Common myeloid progenitor, CD34-positive (primary cell): ENCODE data around the gene ADAMTS15. TPM values are rescaled to one million over a fixed set of nuclear protein-coding genes. Genes with fewer than 3 reads are reported as not detected.

Experiments
- CTCF ChIA-PET: fragments of 350-600 bp; sonication (Branson Sonifier 250); formaldehyde crosslinking; loops from one replicate; lab custom pipeline; 2021; ENCODE audit warnings: antibody characterized with exemption; lab: Charles Lee
- POLR2A ChIA-PET: fragments of 350-600 bp; sonication (Branson Sonifier 250); formaldehyde crosslinking; loops from one replicate; lab custom pipeline; 2021; ENCODE audit warnings: antibody characterized with exemption; lab: Charles Lee
- DNase-seq, 3 donors: peaks; one replicate each; pipeline versions ENCODE4 v3.0.0 to v3.0.0-alpha.2; 2013
- H3K27ac ChIP-seq, 2 experiments: 1 replicate in 1 of 2; 2 replicates in 1 of 2; pipeline ENCODE4 v1.7.0; 2013; ENCODE audit warnings: inconsistent platforms in 2 of 2, low read length in 2 of 2, mild to moderate bottlenecking in 2 of 2, low read depth in 1 of 2, moderate library complexity in 1 of 2; ENCODE audit not compliant: severe bottlenecking in 2 of 2, insufficient read depth in 1 of 2, poor library complexity in 1 of 2
- H3K27me3 ChIP-seq, 5 experiments: replicated peaks in 2 of 5; 1 replicate in 3 of 5; 2 replicates in 2 of 5; pipeline versions ENCODE4 v1.6.1 to v1.7.0; 2013; ENCODE audit warnings: low read length in 4 of 5, mild to moderate bottlenecking in 2 of 5, moderate library complexity in 2 of 5, inconsistent platforms in 1 of 5; ENCODE audit not compliant: insufficient read depth in 5 of 5, control insufficient read depth in 4 of 5
- H3K36me3 ChIP-seq, 4 experiments: 1 replicate in 2 of 4; 2 replicates in 2 of 4; pipeline versions ENCODE4 v1.6.1 to v1.7.0; 2013; ENCODE audit warnings: low read length in 3 of 4, control low read depth in 1 of 4, mild to moderate bottlenecking in 1 of 4; ENCODE audit not compliant: control insufficient read depth in 4 of 4, insufficient read depth in 4 of 4
- H3K4me1 ChIP-seq, 4 experiments: 1 replicate in 3 of 4; 2 replicates in 1 of 4; pipeline versions ENCODE4 v1.6.1 to v1.7.1; 2013; ENCODE audit warnings: low read length in 3 of 4, mild to moderate bottlenecking in 3 of 4, control low read depth in 1 of 4, inconsistent platforms in 1 of 4, moderate library complexity in 1 of 4; ENCODE audit not compliant: control insufficient read depth in 4 of 4, insufficient read depth in 4 of 4; ENCODE audit errors: control extremely low read depth in 1 of 4
- H3K4me3 ChIP-seq, 7 experiments: 1 replicate in 4 of 7; 2 replicates in 3 of 7; pipeline versions ENCODE4 v1.5.1 to v1.7.0; 2013; ENCODE audit warnings: mild to moderate bottlenecking in 7 of 7, low read length in 6 of 7, moderate library complexity in 6 of 7, inconsistent platforms in 2 of 7, low read depth in 2 of 7, control low read depth in 1 of 7; ENCODE audit not compliant: insufficient read depth in 4 of 7, control insufficient read depth in 1 of 7; ENCODE audit errors: extremely low read depth in 1 of 7
- H3K9me3 ChIP-seq, 5 experiments: 1 replicate in 4 of 5; 2 replicates in 1 of 5; pipeline versions ENCODE4 v1.6.1 to v1.7.1; 2013; ENCODE audit warnings: low read length in 4 of 5, mild to moderate bottlenecking in 2 of 5, inconsistent platforms in 1 of 5, low read depth in 1 of 5, moderate library complexity in 1 of 5; ENCODE audit not compliant: control insufficient read depth in 4 of 5, insufficient read depth in 2 of 5; ENCODE audit errors: control extremely low read depth in 1 of 5
- WGBS: methylation state at CpG from one replicate; pipeline ENCODE4 v1.1.5; 2013; ENCODE audit not compliant: insufficient coverage; 5-methylcytosine and 5-hydroxymethylcytosine counted together
- polyA plus RNA-seq: library from polyadenylated mRNA; unstranded; fragments of 120-200 nt; gene quantifications from one replicate; pipeline ENCODE4 v1.2.1, GENCODE V29; 2013

ADAMTS15 gene, protein sequence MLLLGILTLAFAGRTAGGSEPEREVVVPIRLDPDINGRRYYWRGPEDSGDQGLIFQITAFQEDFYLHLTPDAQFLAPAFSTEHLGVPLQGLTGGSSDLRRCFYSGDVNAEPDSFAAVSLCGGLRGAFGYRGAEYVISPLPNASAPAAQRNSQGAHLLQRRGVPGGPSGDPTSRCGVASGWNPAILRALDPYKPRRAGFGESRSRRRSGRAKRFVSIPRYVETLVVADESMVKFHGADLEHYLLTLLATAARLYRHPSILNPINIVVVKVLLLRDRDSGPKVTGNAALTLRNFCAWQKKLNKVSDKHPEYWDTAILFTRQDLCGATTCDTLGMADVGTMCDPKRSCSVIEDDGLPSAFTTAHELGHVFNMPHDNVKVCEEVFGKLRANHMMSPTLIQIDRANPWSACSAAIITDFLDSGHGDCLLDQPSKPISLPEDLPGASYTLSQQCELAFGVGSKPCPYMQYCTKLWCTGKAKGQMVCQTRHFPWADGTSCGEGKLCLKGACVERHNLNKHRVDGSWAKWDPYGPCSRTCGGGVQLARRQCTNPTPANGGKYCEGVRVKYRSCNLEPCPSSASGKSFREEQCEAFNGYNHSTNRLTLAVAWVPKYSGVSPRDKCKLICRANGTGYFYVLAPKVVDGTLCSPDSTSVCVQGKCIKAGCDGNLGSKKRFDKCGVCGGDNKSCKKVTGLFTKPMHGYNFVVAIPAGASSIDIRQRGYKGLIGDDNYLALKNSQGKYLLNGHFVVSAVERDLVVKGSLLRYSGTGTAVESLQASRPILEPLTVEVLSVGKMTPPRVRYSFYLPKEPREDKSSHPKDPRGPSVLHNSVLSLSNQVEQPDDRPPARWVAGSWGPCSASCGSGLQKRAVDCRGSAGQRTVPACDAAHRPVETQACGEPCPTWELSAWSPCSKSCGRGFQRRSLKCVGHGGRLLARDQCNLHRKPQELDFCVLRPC
- polyA plus RNA-seq: 0.01 TPM

DNA sequence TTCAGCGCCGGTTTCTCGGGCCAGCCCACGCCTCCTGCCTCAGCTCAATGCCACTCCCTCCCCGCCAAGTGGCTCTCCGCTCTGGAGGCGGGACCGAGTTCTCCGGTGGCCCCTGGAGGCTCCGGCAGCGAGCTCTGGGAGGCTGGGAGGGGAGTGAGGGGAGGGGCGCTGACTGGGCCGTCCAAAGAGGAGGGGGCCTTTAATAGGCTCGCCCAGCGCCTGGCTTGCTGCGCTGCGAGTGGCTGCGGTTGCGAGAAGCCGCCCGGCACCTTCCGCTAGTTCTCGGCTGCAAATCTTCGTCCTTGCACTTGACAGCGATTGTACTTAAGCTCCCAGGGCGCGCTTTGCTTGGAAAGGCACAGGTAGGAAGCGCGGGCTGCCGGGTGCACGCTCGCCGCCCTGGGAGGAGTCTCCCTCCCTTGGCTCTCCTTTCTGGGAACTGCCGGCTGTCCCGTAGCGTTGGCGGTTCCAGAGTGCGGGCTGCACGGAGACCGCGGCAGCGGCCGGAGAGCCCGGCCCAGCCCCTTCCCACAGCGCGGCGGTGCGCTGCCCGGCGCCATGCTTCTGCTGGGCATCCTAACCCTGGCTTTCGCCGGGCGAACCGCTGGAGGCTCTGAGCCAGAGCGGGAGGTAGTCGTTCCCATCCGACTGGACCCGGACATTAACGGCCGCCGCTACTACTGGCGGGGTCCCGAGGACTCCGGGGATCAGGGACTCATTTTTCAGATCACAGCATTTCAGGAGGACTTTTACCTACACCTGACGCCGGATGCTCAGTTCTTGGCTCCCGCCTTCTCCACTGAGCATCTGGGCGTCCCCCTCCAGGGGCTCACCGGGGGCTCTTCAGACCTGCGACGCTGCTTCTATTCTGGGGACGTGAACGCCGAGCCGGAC lies at the start of gene ADAMTS15:
ADAMTS15 (plus strand) TSS at position 230 of the 894 bp plus-strand sequence; CDS start at position 559, 329 bp downstream.
- no peaks in the 10 kb centered on the region for H3K36me3 ChIP-seq
- WGBS: under 1% methylated on average over 63 of the region's 75 CpGs
- POLR2A ChIA-PET: no interaction called here
- H3K4me3 ChIP-seq: peak within 1 kb of the TSS; percentile 30 to 73 (median 44)
- peaks cover 0 to 76% (median 32%) of the 10 kb centered on the region in 5 experiments for H3K27me3 ChIP-seq
- no peaks in the 10 kb centered on the region for H3K9me3 ChIP-seq
- H3K4me1 ChIP-seq: peaks cover 2 to 21% (median 18%) of the 10 kb centered on the region in 4 experiments
- no peak within 1 kb of the TSS for H3K27ac ChIP-seq
- peak; percentile 44 to 74 (median 67) for DNase-seq
- CTCF ChIA-PET: interaction anchor here (0.8 to 1.3 kb wide), 4 partner anchors 11 to 412 kb away, joined by 3 to 5 read pairs (median 4); no protein-coding TSS in a partner anchor

DNA sequence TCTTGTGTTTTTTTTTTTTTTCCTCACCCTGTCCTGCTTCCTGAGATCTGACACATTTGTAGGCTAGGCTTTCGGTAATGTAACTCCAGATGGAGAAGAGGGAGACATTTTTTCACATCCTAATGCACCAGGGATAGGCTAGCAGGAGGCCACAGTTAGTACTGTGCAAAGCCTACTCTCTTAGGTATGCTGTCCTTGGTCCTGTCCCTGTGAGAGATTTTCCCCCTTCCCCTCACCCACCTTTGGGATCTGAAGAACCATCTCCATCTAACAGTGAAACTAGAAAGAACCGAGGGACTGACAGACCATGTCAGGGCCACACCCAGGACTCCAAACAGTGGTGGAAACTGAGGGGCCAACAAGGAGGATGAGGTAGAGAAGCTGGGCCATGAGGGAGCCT lies 49.2 kb upstream of the ADAMTS15 start:
- ChIA-PET POLR2A (no interaction called here), CTCF (interaction anchor here (1.4 kb wide), 1 partner anchor 9 kb away, joined by 3 read pairs; no protein-coding TSS in a partner anchor)
- Histone ChIP-seq H3K27ac (no peak overlapping the region), H3K27me3 (peaks cover 0 to 4% (median 0%) of the 10 kb centered on the region in 5 experiments), H3K9me3 (no peaks in the 10 kb centered on the region), H3K4me3 (no peak overlapping the region), H3K36me3 (no peaks in the 10 kb centered on the region), H3K4me1 (peaks cover 0 to 32% (median 25%) of the 10 kb centered on the region in 4 experiments)
- no CpG with 5 or more reads among the region's 2 CpGs for WGBS
- DNase-seq: no peak

DNA sequence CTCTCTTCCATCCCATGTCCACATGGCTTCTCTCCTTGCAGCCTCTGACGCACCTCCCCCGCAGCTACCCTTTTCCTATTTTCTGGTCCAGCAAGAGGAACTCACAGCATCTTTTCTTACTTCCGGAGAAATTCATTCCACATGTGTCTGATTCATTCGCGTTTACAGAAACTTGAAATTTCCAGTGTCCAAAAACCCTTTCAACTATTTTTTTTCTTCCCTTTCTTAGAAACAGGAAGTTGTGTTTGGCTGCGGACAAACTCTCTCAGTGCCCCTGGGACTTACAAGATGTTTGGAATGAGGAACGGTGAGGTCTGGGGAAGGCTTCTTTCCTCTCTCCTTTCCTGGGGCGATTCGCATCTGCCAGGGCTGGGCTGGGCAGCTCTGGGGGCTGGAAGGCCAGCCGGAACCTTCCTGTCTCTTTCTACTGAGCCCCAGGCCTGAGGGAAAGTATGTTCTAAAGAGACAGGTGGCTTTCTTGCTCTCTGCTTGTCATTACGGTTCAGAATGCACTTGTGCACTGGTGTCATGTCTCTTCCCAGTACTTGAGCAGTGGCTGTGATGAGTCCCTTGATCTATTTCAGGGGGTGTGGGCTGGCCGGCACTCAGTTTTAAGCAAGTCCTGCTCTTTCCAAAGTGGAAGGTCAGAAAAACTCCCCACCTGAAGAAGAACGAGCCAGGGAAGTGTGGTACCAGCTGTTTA lies 47.5 kb upstream of the ADAMTS15 start:
- Histone ChIP-seq H3K9me3 (no peaks in the 10 kb centered on the region), H3K36me3 (no peaks in the 10 kb centered on the region), H3K4me1 (peaks cover 0 to 32% (median 25%) of the 10 kb centered on the region in 4 experiments), H3K27ac (no peak overlapping the region), H3K27me3 (peaks cover 0 to 3% (median 0%) of the 10 kb centered on the region in 5 experiments), H3K4me3 (peak overlapping the region in 2 of 7 experiments; percentile 1 to 45)
- DNase-seq: peak; percentile 17 to 76 (median 74)
- ChIA-PET CTCF (interaction anchor here (1.3 kb wide), 1 partner anchor 27 kb away, joined by 3 read pairs; the partner anchor contains the start of gene ADAMTS8), POLR2A (no interaction called here)
- WGBS: 13% methylated on average over 8 of the region's 13 CpGs

DNA sequence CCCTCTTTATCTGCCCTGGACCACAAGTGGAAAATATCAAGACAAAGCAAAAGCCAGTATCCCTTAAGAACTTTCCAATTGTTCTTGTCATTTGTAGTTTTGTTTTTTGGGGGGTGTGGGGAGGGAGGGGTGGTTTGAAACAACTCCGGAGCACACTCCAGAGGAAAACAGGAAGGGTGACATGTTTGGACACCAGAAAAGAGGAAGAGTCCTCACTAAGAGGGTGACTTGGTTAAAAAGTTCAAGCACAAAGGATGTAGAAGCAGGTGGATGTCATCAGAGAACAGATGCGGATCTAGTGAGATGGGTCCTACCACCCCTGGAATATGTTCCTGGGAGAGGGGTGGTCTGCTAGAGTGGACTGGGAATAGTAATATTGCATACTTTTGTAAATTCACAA lies 45.9 kb upstream of the ADAMTS15 start:
- Histone ChIP-seq H3K4me3 (no peak overlapping the region), H3K36me3 (no peaks in the 10 kb centered on the region), H3K27me3 (peaks cover 0 to 3% (median 0%) of the 10 kb centered on the region in 5 experiments), H3K9me3 (no peaks in the 10 kb centered on the region), H3K4me1 (peaks cover 0 to 32% (median 25%) of the 10 kb centered on the region in 4 experiments), H3K27ac (no peak overlapping the region)
- ChIA-PET CTCF (no interaction called here), POLR2A (no interaction called here)
- DNase-seq: peak in 2 of 3 donors; percentile 20 to 45
- 50% methylated on average over 2 of the region's 2 CpGs for WGBS

DNA sequence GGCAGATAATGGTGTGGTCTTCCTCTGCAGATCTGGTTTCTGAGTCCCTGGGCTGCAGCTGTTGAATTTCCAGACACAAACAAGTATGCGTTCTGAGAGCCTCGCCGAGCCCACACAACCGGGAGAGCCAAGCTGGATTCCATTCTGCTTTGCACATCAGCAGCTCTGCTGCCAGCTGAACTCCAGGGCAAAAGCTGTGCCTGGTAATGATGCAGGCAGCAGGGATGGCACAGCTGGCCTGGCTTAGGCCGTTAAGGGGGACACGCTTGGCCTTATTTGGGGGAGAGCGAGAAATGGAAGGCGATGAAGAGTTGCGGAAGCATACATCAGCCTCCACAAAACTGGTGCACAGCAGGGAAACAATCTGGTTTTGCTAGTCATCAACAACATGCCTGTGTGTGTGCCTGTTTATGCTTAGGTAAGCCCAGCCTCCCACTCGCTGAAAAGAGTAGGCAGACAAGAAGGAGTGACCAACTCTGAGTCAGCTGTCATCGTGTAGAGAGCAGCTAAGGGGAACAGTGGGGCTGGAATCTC lies 45.1 kb upstream of the ADAMTS15 start:
- 95% methylated on average over 9 of the region's 11 CpGs for WGBS
- Histone ChIP-seq H3K4me1 (peaks cover 0 to 32% (median 25%) of the 10 kb centered on the region in 4 experiments), H3K27me3 (peaks cover 0 to 5% (median 0%) of the 10 kb centered on the region in 5 experiments), H3K4me3 (no peak overlapping the region), H3K36me3 (no peaks in the 10 kb centered on the region), H3K9me3 (no peaks in the 10 kb centered on the region), H3K27ac (no peak overlapping the region)
- CTCF ChIA-PET: no interaction called here
- POLR2A ChIA-PET: no interaction called here
- no peak for DNase-seq
